GM20000 (cell line): ENCODE results near the gene KCTD18.

Experiments used
- DNase-seq: peaks from one replicate; pipeline ENCODE4 v3.0.0; 2012; ENCODE audit warnings: low spot score
- TF ChIP-seq, protein P1 (sequence below): IDR thresholded peaks from 2 replicates; pipeline ENCODE4 v1.5.1; 2012; ENCODE audit warnings: mild to moderate bottlenecking, control low read depth; ENCODE audit errors: extremely low read depth, missing control alignments

KCTD18 gene

DNA sequence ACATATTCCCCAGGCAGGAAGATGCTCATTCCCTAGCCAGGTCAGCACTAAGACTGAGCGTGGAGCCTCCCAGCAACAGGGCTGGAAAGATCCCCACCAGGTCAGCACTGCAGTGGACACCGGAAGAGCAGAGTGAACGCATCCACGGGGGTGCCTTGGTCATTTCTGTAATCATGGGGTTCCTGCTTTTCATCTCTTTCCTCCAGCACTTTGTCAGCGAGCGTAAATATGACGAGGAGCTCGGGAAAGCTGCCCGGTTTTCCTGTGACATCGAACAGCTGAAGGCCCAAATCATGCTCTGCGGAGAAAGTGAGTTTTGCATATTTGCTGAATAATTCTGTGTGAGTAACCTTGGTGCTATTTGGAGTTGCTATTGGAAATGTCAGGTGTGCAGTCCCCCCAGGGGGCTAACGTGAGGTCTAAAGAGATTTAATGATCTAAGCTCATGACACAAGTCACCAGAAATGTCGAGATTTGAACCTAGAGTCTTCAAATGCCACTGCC, 40.1 kb downstream of the KCTD18 start:
- TF ChIP-seq, protein P1, sequence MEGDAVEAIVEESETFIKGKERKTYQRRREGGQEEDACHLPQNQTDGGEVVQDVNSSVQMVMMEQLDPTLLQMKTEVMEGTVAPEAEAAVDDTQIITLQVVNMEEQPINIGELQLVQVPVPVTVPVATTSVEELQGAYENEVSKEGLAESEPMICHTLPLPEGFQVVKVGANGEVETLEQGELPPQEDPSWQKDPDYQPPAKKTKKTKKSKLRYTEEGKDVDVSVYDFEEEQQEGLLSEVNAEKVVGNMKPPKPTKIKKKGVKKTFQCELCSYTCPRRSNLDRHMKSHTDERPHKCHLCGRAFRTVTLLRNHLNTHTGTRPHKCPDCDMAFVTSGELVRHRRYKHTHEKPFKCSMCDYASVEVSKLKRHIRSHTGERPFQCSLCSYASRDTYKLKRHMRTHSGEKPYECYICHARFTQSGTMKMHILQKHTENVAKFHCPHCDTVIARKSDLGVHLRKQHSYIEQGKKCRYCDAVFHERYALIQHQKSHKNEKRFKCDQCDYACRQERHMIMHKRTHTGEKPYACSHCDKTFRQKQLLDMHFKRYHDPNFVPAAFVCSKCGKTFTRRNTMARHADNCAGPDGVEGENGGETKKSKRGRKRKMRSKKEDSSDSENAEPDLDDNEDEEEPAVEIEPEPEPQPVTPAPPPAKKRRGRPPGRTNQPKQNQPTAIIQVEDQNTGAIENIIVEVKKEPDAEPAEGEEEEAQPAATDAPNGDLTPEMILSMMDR, result no peak

DNA sequence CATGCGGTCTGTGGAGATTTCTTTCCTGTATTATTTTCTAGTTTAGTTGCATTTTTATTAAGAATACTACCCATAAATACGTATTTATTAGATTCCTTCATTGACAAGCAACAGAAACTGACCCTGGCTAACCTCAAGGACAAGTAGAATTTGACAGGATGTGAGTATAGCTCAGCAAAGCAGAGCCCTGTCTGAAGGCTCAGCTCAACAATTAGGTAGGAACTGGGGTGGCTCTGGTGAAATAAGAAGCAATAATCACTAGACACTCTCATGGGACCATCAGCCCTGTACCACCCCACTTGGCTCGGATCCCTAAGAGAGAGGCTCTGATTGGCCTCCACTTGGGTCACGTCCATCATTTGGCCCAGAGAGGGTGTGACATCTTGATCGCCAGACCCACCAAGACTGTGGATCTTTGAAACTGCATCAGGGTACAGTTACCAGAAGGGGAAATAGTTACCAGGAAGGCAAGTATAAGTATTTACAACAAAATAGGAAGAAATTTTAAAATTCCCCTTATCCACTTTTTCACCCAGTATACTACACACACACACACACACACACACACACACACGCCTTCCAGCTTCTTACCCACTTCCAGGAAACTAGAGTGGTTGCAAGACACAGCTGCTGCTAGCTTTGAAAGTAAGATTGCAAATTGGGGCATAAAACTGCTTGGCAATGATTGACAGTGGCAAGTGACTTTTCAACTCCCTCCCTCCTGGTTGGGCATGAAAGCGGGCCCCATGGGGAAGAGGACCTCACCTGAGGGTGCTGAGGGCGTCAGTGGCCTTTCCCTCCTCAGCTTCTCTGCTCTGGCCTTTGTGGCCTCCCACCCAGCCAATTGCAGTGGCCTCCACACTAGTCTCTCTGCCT, 41.8 kb downstream of the KCTD18 start:
- no peak for DNase-seq
- TF ChIP-seq, protein P1, result no peak

More for the DNA sequence above, 40.1 kb downstream of the KCTD18 start:
- DNase-seq, result no peak

DNA sequence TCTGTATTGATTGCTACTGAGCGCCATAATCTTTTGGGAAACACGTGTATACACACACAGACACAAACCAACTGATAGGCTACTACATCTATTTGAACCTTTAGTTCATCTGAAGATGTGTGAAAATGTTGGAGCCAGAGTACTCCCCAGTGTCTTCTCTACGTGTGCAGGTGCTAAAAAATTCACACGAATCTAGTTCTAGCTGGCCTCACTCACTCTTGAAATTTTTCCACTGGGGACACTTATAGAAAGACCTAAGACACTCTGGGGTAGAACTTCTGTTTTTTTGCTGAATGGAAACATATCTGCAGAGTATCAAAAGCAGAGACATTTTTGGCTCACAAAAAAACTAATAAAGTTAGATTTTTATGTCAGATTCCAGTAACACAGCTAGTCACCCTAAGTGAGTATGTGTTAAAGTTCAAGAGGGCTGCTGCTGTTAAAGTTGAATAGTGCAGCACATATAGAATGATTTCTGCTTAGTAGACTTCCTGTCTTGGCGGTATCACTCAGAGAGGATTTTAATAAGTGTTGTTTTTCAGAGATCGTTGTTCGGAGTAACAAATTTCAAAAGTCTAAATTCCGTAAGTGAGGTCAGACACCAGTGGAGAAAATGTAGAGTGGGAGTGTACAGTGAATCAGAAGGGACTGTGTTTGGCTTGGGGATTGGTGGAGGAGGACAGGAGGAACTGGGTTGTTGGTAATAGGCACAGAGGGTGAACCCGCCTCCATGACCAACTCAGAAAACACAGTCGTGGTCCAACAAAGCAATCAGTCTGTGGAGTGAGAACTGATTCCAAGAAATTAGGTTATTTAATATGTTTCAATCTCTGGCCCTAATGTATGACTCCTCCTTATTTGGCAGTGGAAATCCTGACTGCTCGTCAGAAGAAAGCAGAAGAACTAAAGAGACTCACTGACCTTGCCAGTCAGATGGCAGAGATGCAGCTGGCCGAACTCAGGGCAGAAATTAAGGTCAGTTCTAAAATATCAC, 43.1 kb downstream of the KCTD18 start:
- DNase-seq, result no peak

DNA sequence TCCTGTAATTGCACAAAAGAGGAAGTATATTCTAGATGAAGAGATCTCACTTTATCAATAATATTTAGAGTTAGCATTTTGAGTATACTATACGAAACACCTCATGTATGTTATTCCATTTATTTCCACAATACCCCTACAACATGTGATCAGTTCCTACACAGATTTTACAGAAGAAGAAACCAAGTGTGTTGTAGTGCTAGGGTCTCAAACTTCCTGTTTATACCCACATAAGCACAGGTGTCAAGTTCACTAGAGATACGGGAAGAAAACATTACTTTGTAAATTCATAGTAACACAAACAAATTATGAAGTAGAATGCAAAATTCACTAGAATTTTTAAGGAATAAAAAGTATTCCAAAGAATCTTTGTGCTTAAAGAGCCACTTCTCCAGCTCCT, 46.4 kb downstream of the KCTD18 start:
- DNase-seq, result no peak
- TF ChIP-seq, protein P1, result no peak

More for the DNA sequence above, 43.1 kb downstream of the KCTD18 start:
- TF ChIP-seq, protein P1, result no peak

DNA sequence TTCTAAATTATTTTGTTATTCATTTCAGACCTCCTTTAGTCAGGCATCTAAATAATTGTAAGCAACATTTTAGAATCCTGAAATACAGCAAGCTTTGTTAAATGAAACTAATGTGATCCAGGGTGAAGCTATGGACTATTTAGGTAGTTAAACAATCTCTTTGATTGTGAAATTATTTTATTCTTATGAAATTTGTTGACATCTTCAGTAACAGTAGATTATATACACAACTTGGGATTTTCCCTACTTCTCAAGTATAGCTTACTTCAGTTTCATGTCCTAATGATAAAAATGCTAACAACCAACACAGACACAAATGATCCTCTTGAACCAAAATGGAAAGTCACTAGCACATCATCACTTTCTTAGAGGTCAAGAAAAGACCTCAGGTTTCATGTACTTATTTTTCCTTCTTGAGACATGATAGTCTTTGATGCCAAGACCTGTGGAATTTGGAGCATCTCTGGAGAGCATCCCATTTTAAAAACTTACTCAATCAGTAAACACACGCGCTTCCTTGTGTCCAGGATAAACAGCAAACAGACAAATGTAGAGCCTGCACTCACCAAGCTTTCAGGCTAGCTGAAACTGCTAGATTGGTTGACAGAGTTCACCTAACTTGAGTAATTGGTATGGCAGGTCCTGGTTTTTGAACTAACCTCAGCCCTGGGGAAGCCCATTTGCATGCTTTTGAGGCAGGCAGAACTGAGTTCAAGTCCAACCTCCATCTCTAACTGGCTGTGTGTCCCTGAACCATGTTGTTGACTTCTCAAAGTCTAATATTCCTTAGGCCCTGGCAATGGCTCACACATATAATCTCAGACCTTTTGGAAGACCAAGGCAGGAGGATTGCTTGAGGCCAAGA, 47.8 kb downstream of the KCTD18 start:
- DNase-seq, result no peak
- TF ChIP-seq, protein P1, result no peak

DNA sequence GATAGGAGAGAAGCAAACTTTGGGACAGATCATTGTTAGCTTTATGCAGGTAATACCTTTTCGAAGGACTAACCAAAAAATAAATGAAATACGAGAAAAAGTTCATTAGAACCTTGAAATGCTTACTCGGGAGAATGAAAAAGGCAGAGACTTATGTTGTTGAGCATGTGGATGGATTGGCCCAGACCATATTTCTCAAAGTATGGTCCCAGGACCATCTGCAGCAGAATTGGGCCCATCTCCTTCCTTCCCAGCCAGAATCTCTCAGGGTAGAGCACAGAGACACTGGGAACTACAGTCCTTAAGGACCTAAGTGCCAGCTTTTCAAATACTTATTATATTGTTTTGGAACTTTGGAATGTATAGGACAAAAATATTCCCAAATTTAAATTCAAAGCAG, 50.8 kb downstream of the KCTD18 start:
- DNase-seq, result no peak
- TF ChIP-seq, protein P1, result no peak
